ENCODE results near the gene ZNF200. TPM values are rescaled to one million over a fixed set of nuclear protein-coding genes. Genes with fewer than 3 reads are reported as not detected.

ZNF200 gene
- total and polyA plus RNA-seq, 2 of the 13 experiments (the other 11 are each of a cell fraction or from before 2014, with no cell fraction given) = 3.5 to 16.5 TPM

DNA sequence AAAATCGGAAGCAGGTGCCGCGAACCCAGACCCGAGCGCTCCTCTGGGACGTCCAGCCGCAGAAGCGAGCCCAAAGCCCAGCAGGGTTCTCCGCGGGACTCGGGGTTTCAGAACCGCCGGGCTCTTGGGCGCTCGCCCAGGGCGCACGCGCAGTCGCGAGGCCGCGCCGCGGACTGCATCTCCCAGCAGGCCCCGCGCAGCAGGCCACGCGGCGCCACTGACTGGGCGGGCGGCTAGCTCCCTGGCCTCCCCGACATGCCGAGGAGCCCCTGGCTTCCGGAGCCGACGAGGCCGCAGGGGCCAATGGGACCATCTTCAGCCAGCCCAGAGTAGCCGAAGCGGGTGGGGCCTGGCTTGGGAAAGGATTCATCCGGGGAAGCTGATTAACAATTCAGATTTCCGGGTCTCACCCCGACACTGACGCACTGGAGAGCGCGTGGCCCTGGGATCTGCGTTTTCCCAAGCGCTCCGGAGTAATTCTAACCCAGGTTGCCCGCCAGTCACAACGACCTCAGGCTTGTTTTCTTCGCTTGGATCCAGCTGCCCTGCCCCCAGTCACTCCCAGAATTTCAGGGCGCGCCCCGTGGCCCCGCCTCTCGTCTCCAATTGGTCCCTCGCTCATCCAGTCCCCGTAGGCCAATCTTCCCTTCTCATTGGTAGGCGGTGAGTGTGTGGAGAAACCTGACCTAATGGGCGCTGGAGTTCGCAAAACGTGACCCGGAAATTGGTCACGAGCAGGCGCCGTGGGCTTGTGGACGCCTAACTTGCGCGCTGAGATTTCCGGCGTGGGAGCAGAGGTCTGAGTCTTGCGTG is 48.0 kb upstream of the ZNF200 start, which contains the start of gene ZNF263 (continued):
- TF ChIP-seq GFI1 (CRISPR knock-in tag; IDR thresholded peaks at IDR 0.05; ENCODE audit: borderline replicate concordance) (peak; percentile 68; the same call in 1 of the 2 replicates), ZFY (CRISPR knock-in tag; IDR thresholded peaks at IDR 0.05) (peak; percentile 93), ZNF570 (CRISPR knock-in tag; IDR thresholded peaks at IDR 0.05; ENCODE audit: borderline replicate concordance) (no peak), ZNF431 (CRISPR knock-in tag; IDR thresholded peaks at IDR 0.05; ENCODE audit: borderline replicate concordance, low read depth) (no peak), TGIF2 (CRISPR knock-in tag; IDR thresholded peaks at IDR 0.05) (peak; percentile 75), U2AF2 (IDR thresholded peaks at IDR 0.05; ENCODE audit: low read depth, low read length) (peak; percentile 72; the same call in 1 of the 2 replicates), ARNTL (CRISPR knock-in tag; IDR thresholded peaks at IDR 0.05) (peak; percentile 93), ZNF232 (CRISPR knock-in tag; IDR thresholded peaks at IDR 0.05; ENCODE audit: borderline replicate concordance) (0 out of 2 replicates have a peak, but pooled peaks have one; percentile 56), ZNF614 (CRISPR knock-in tag; IDR thresholded peaks at IDR 0.05; ENCODE audit: borderline replicate concordance) (no peak), PPARG (CRISPR knock-in tag; conservative IDR thresholded peaks at IDR 0.05) (peak; percentile 31; the same call in 1 of the 2 replicates), ZNF616 (CRISPR knock-in tag; IDR thresholded peaks at IDR 0.05; ENCODE audit: low read depth) (no peak), HOXA3 (CRISPR knock-in tag; IDR thresholded peaks at IDR 0.05) (peak; percentile 63; the same call in 1 of the 2 replicates), ZBTB42 (CRISPR knock-in tag; IDR thresholded peaks at IDR 0.05) (peak; percentile 32; the same call in 1 of the 2 replicates), CREB1 (IDR thresholded peaks at IDR 0.05) (peak; percentile 93), CREB1 (CRISPR knock-in tag; IDR thresholded peaks at IDR 0.05) (peak; percentile 97), XRCC5 (optimal IDR thresholded peaks at IDR 0.05; ENCODE audit: low read length) (peak; percentile 13)
- TF ChIP-seq, protein P1, sequence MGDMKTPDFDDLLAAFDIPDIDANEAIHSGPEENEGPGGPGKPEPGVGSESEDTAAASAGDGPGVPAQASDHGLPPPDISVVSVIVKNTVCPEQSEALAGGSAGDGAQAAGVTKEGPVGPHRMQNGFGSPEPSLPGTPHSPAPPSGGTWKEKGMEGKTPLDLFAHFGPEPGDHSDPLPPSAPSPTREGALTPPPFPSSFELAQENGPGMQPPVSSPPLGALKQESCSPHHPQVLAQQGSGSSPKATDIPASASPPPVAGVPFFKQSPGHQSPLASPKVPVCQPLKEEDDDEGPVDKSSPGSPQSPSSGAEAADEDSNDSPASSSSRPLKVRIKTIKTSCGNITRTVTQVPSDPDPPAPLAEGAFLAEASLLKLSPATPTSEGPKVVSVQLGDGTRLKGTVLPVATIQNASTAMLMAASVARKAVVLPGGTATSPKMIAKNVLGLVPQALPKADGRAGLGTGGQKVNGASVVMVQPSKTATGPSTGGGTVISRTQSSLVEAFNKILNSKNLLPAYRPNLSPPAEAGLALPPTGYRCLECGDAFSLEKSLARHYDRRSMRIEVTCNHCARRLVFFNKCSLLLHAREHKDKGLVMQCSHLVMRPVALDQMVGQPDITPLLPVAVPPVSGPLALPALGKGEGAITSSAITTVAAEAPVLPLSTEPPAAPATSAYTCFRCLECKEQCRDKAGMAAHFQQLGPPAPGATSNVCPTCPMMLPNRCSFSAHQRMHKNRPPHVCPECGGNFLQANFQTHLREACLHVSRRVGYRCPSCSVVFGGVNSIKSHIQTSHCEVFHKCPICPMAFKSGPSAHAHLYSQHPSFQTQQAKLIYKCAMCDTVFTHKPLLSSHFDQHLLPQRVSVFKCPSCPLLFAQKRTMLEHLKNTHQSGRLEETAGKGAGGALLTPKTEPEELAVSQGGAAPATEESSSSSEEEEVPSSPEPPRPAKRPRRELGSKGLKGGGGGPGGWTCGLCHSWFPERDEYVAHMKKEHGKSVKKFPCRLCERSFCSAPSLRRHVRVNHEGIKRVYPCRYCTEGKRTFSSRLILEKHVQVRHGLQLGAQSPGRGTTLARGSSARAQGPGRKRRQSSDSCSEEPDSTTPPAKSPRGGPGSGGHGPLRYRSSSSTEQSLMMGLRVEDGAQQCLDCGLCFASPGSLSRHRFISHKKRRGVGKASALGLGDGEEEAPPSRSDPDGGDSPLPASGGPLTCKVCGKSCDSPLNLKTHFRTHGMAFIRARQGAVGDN (CRISPR knock-in tag; IDR thresholded peaks at IDR 0.05) = peak; percentile 95
- TF ChIP-seq, protein P2, sequence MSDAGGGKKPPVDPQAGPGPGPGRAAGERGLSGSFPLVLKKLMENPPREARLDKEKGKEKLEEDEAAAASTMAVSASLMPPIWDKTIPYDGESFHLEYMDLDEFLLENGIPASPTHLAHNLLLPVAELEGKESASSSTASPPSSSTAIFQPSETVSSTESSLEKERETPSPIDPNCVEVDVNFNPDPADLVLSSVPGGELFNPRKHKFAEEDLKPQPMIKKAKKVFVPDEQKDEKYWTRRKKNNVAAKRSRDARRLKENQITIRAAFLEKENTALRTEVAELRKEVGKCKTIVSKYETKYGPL (CRISPR knock-in tag; IDR thresholded peaks at IDR 0.05) = 0 out of 2 replicates have a peak, but pooled peaks have one; percentile 19
- TF ChIP-seq, protein P3, sequence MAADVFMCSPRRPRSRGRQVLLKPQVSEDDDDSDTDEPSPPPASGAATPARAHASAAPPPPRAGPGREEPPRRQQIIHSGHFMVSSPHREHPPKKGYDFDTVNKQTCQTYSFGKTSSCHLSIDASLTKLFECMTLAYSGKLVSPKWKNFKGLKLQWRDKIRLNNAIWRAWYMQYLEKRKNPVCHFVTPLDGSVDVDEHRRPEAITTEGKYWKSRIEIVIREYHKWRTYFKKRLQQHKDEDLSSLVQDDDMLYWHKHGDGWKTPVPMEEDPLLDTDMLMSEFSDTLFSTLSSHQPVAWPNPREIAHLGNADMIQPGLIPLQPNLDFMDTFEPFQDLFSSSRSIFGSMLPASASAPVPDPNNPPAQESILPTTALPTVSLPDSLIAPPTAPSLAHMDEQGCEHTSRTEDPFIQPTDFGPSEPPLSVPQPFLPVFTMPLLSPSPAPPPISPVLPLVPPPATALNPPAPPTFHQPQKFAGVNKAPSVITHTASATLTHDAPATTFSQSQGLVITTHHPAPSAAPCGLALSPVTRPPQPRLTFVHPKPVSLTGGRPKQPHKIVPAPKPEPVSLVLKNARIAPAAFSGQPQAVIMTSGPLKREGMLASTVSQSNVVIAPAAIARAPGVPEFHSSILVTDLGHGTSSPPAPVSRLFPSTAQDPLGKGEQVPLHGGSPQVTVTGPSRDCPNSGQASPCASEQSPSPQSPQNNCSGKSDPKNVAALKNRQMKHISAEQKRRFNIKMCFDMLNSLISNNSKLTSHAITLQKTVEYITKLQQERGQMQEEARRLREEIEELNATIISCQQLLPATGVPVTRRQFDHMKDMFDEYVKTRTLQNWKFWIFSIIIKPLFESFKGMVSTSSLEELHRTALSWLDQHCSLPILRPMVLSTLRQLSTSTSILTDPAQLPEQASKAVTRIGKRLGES (CRISPR knock-in tag; IDR thresholded peaks at IDR 0.05; ENCODE audit: borderline replicate concordance) = no peak; the same call in 1 of the 2 replicates
- TF ChIP-seq, protein P4, sequence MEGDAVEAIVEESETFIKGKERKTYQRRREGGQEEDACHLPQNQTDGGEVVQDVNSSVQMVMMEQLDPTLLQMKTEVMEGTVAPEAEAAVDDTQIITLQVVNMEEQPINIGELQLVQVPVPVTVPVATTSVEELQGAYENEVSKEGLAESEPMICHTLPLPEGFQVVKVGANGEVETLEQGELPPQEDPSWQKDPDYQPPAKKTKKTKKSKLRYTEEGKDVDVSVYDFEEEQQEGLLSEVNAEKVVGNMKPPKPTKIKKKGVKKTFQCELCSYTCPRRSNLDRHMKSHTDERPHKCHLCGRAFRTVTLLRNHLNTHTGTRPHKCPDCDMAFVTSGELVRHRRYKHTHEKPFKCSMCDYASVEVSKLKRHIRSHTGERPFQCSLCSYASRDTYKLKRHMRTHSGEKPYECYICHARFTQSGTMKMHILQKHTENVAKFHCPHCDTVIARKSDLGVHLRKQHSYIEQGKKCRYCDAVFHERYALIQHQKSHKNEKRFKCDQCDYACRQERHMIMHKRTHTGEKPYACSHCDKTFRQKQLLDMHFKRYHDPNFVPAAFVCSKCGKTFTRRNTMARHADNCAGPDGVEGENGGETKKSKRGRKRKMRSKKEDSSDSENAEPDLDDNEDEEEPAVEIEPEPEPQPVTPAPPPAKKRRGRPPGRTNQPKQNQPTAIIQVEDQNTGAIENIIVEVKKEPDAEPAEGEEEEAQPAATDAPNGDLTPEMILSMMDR (CRISPR knock-in tag; IDR thresholded peaks at IDR 0.05) = peak; percentile 16; the same call in 1 of the 2 replicates

All from HepG2 (cell line).